Neuronal stem cell (in vitro differentiated cells): ENCODE data around the gene ORAI2.

Source experiments
- DNase-seq: peaks from one replicate; pipeline ENCODE4 v3.0.0-alpha.2; 2013; ENCODE audit warnings: low spot score
- H2AFZ ChIP-seq: one replicate; pipeline ENCODE4 v1.6.1; 2013; ENCODE audit warnings: mild to moderate bottlenecking, low read length, inconsistent platforms
- H2AK5ac ChIP-seq: 2 replicates; pipeline ENCODE4 v1.6.1; 2013; ENCODE audit warnings: low read depth, mild to moderate bottlenecking, inconsistent platforms, low read length, moderate library complexity, mixed read lengths
- H2BK120ac ChIP-seq: 2 replicates; pipeline ENCODE4 v1.6.1; 2013; ENCODE audit warnings: low read depth, mild to moderate bottlenecking, inconsistent platforms, low read length, moderate library complexity, mixed read lengths
- H2BK12ac ChIP-seq: one replicate; pipeline ENCODE4 v1.6.1; 2013; ENCODE audit warnings: low read length, inconsistent platforms
- H2BK15ac ChIP-seq: 2 replicates; pipeline ENCODE4 v1.6.1; 2013; ENCODE audit warnings: mild to moderate bottlenecking, low read length, inconsistent platforms, mixed read lengths
- H2BK5ac ChIP-seq: one replicate; pipeline ENCODE4 v1.6.1; 2013; ENCODE audit warnings: inconsistent platforms, mild to moderate bottlenecking, low read length, moderate library complexity
- H3K14ac ChIP-seq: one replicate; pipeline ENCODE4 v1.6.1; 2013; ENCODE audit warnings: low read length, inconsistent platforms
- H3K18ac ChIP-seq: 2 replicates; pipeline ENCODE4 v1.6.1; 2013; ENCODE audit warnings: low read length, inconsistent platforms
- H3K23ac ChIP-seq: 2 replicates; pipeline ENCODE4 v1.6.1; 2013; ENCODE audit warnings: low read depth, mild to moderate bottlenecking, mixed read lengths, low read length, inconsistent platforms; ENCODE audit not compliant: poor library complexity
- H3K27ac ChIP-seq: replicated peaks from 3 replicates; pipeline ENCODE4 v1.5.1; 2013; ENCODE audit warnings: low read length, inconsistent platforms
- H3K27me3 ChIP-seq, 3 experiments: 2 replicates each; pipeline ENCODE4 v1.6.1; 2013; ENCODE audit warnings: low read length in 3 of 3, mild to moderate bottlenecking in 2 of 3, inconsistent platforms in 1 of 3, low read depth in 1 of 3, mixed read lengths in 1 of 3, moderate library complexity in 1 of 3; ENCODE audit not compliant: control insufficient read depth in 3 of 3, insufficient read depth in 3 of 3
- H3K36me3 ChIP-seq, 2 donors: replicated peaks in 1 of 2; 2 replicates each; pipeline ENCODE4 v1.6.1; 2013; ENCODE audit warnings: low read length in 2 of 2; ENCODE audit not compliant: control insufficient read depth in 2 of 2, insufficient read depth in 2 of 2
- H3K4ac ChIP-seq: 2 replicates; pipeline ENCODE4 v1.6.1; 2013; ENCODE audit warnings: inconsistent platforms, mild to moderate bottlenecking, low read length, moderate library complexity
- H3K4me1 ChIP-seq, 2 donors: 1 replicate in 1 of 2; 2 replicates in 1 of 2; pipeline ENCODE4 v1.6.1; 2013; ENCODE audit warnings: low read length in 2 of 2, low read depth in 1 of 2; ENCODE audit not compliant: control insufficient read depth in 2 of 2, insufficient read depth in 1 of 2
- H3K4me2 ChIP-seq: one replicate; pipeline ENCODE4 v1.6.1; 2013; ENCODE audit warnings: mild to moderate bottlenecking, low read length, inconsistent platforms; ENCODE audit not compliant: insufficient read depth, poor library complexity, severe bottlenecking
- H3K4me3 ChIP-seq, 2 donors: 2 replicates each; pipeline ENCODE4 v1.5.1; 2013; ENCODE audit warnings: low read length in 2 of 2, mild to moderate bottlenecking in 2 of 2, inconsistent platforms in 1 of 2, moderate library complexity in 1 of 2
- H3K79me1 ChIP-seq: one replicate; pipeline ENCODE4 v1.6.1; 2013; ENCODE audit warnings: low read depth, mild to moderate bottlenecking, inconsistent platforms, low read length, moderate library complexity
- H3K9ac ChIP-seq: one replicate; pipeline ENCODE4 v1.6.1; 2013; ENCODE audit warnings: mild to moderate bottlenecking, low read depth, low read length, inconsistent platforms; ENCODE audit not compliant: poor library complexity
- H3K9me3 ChIP-seq, 2 donors: replicated peaks in 1 of 2; 2 replicates each; pipeline versions ENCODE3 to v1.6.1; 2013; ENCODE audit warnings: low read length in 2 of 2, mild to moderate bottlenecking in 2 of 2, inconsistent platforms in 1 of 2, low read depth in 1 of 2, mixed read lengths in 1 of 2, moderate library complexity in 1 of 2; ENCODE audit not compliant: control insufficient read depth in 2 of 2, insufficient read depth in 1 of 2
- H4K8ac ChIP-seq: one replicate; pipeline ENCODE4 v1.6.1; 2013; ENCODE audit warnings: low read depth, mild to moderate bottlenecking, inconsistent platforms, low read length, moderate library complexity
- H4K91ac ChIP-seq: one replicate; pipeline ENCODE4 v1.6.1; 2013; ENCODE audit warnings: low read length, low read depth, mild to moderate bottlenecking, inconsistent platforms; ENCODE audit not compliant: poor library complexity
- WGBS, 2 donors: extraction: QIAGEN DNeasy Blood & Tissue Kit; methylation state at CpG; one replicate each; pipeline ENCODE4 v1.1.7; 2013; ENCODE audit warnings: missing lambda C conversion rate in 2 of 2, mixed read lengths in 1 of 2; ENCODE audit not compliant: insufficient read length in 2 of 2, insufficient replicate concordance in 1 of 2; ENCODE audit errors: extremely low coverage in 2 of 2; 5-methylcytosine and 5-hydroxymethylcytosine counted together

Gene ORAI2

GRCh38 chr7:102445674-102446071 is 12.3 kb downstream of the ORAI2 start:
- no CpG with 5 or more reads among the region's 2 CpGs for WGBS, 2 donors
- Histone ChIP-seq H4K8ac (no peak overlapping the region), H3K4me3 (no peak overlapping the region), H3K9me3 (no peaks in the 10 kb centered on the region), H3K36me3 (peaks cover 18 to 61% of the 10 kb centered on the region in 2 donors), H3K27ac (no peak overlapping the region), H3K18ac (no peak overlapping the region), H3K9ac (no peak overlapping the region), H3K4me1 (no peaks in the 10 kb centered on the region), H3K4me2 (no peak overlapping the region), H2AFZ (no peak overlapping the region), H2BK15ac (no peak overlapping the region), H2BK12ac (no peak overlapping the region), H3K14ac (no peak overlapping the region), H3K27me3 (no peaks in the 10 kb centered on the region), H3K23ac (no peak overlapping the region), H2BK120ac (no peak overlapping the region), H3K4ac (no peak overlapping the region), H2AK5ac (no peak overlapping the region), H2BK5ac (no peak overlapping the region), H4K91ac (no peak overlapping the region), H3K79me1 (no peaks in the 10 kb centered on the region)
- no peak for DNase-seq

- H2AFZ ChIP-seq, result no peak overlapping the region
- H4K8ac ChIP-seq, result no peak overlapping the region
- H3K23ac ChIP-seq, result peak overlapping the region; percentile 47
- peaks cover 17 to 52% of the 10 kb centered on the region in 2 donors for H3K36me3 ChIP-seq
- no peak overlapping the region for H2BK15ac ChIP-seq
- H3K4me1 ChIP-seq, result peaks cover 3% of the 10 kb centered on the region in 2 donors
- no peak overlapping the region for H4K91ac ChIP-seq
- no CpG with 5 or more reads among the region's 41 CpGs for WGBS, 2 donors
- no peak overlapping the region for H2BK12ac ChIP-seq
- no peak overlapping the region for H3K4me3 ChIP-seq
- no peak for DNase-seq
- H2AK5ac ChIP-seq, result no peak overlapping the region
- no peak overlapping the region for H2BK5ac ChIP-seq
- no peak overlapping the region for H3K4ac ChIP-seq
- no peaks in the 10 kb centered on the region for H3K79me1 ChIP-seq
- H3K9ac ChIP-seq, result no peak overlapping the region
- peak overlapping the region; percentile 14 for H3K14ac ChIP-seq
- no peak overlapping the region for H3K27ac ChIP-seq
- no peak overlapping the region for H3K18ac ChIP-seq
- no peaks in the 10 kb centered on the region for H3K27me3 ChIP-seq
- H3K9me3 ChIP-seq, result no peaks in the 10 kb centered on the region
- no peak overlapping the region for H3K4me2 ChIP-seq
- no peak overlapping the region for H2BK120ac ChIP-seq
Observed at GRCh38 chr7:102446387-102447156, 13.2 kb downstream of the ORAI2 start.

- no peak overlapping the region for H3K4me3 ChIP-seq
- peaks cover 14 to 45% of the 10 kb centered on the region in 2 donors for H3K36me3 ChIP-seq
- no peaks in the 10 kb centered on the region for H3K27me3 ChIP-seq
- H2BK12ac ChIP-seq, result no peak overlapping the region
- no peak overlapping the region for H3K9ac ChIP-seq
- no peak overlapping the region for H2AK5ac ChIP-seq
- H2BK15ac ChIP-seq, result no peak overlapping the region
- no peak overlapping the region for H3K4ac ChIP-seq
- H3K9me3 ChIP-seq, result no peaks in the 10 kb centered on the region
- no peak overlapping the region for H2AFZ ChIP-seq
- no peak overlapping the region for H3K4me2 ChIP-seq
- no peak overlapping the region for H4K8ac ChIP-seq
- H3K79me1 ChIP-seq, result no peaks in the 10 kb centered on the region
- H3K4me1 ChIP-seq, result peaks cover 5 to 7% of the 10 kb centered on the region in 2 donors
- H2BK5ac ChIP-seq, result no peak overlapping the region
- no peak overlapping the region for H4K91ac ChIP-seq
- DNase-seq, result no peak
- WGBS, 2 donors, result no CpG with 5 or more reads among the region's 14 CpGs
- H3K27ac ChIP-seq, result no peak overlapping the region
- H3K18ac ChIP-seq, result no peak overlapping the region
- no peak overlapping the region for H3K14ac ChIP-seq
- H3K23ac ChIP-seq, result no peak overlapping the region
- H2BK120ac ChIP-seq, result no peak overlapping the region
Observed at GRCh38 chr7:102447311-102447710, 13.9 kb downstream of the ORAI2 start.

- H3K4ac ChIP-seq, result no peak overlapping the region
- H3K14ac ChIP-seq, result no peak overlapping the region
- no peak overlapping the region for H2AK5ac ChIP-seq
- no peak overlapping the region for H3K9ac ChIP-seq
- no peak overlapping the region for H2AFZ ChIP-seq
- no peak overlapping the region for H2BK120ac ChIP-seq
- H2BK5ac ChIP-seq, result no peak overlapping the region
- H3K27ac ChIP-seq, result no peak overlapping the region
- no peak overlapping the region for H2BK15ac ChIP-seq
- H3K4me2 ChIP-seq, result no peak overlapping the region
- H3K4me3 ChIP-seq, result no peak overlapping the region
- H3K27me3 ChIP-seq, result no peaks in the 10 kb centered on the region
- H3K18ac ChIP-seq, result no peak overlapping the region
- no CpG with 5 or more reads among the region's 15 CpGs for WGBS, 2 donors
- H3K4me1 ChIP-seq, result peaks cover 5 to 7% of the 10 kb centered on the region in 2 donors
- H3K9me3 ChIP-seq, result no peaks in the 10 kb centered on the region
- no peak for DNase-seq
- no peak overlapping the region for H3K23ac ChIP-seq
- H3K36me3 ChIP-seq, result peaks cover 14 to 40% of the 10 kb centered on the region in 2 donors
- no peaks in the 10 kb centered on the region for H3K79me1 ChIP-seq
- H2BK12ac ChIP-seq, result no peak overlapping the region
- H4K8ac ChIP-seq, result no peak overlapping the region
- H4K91ac ChIP-seq, result no peak overlapping the region
Observed at GRCh38 chr7:102449136-102449535, 15.8 kb downstream of the ORAI2 start.
